ENCODE data around the gene CROCC2.
"Not testable (repeated sequence)": the region's sequence is repeated elsewhere in the genome, so short reads cannot be mapped to it uniquely, and the experiment has no call there.

DNA sequence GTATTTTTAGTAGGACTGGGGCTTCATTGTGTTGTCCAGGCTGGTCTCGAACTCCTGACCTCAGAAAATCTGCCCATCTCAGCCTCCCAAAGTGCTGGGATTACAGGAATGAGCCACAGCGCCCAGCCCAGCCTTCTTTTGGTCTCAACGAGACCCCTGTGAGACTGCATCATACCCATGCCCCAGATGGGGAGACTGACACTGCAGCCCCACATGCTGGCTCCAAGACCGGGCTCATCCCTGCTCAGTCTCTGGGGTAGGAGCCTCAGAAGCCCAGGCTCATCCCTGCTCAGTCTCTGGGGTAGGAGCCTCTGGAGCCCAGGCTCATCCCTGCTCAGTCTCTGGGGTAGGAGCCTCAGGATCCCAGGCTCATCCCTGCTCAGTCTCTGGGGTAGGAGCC, 69.8 kb downstream of the CROCC2 start:
- not testable (repeated sequence) for TF ChIP-seq POLR2A, POLR2AphosphoS5, EP300 (IDR thresholded peaks at IDR 0.05)
- TF ChIP-seq, protein P1, sequence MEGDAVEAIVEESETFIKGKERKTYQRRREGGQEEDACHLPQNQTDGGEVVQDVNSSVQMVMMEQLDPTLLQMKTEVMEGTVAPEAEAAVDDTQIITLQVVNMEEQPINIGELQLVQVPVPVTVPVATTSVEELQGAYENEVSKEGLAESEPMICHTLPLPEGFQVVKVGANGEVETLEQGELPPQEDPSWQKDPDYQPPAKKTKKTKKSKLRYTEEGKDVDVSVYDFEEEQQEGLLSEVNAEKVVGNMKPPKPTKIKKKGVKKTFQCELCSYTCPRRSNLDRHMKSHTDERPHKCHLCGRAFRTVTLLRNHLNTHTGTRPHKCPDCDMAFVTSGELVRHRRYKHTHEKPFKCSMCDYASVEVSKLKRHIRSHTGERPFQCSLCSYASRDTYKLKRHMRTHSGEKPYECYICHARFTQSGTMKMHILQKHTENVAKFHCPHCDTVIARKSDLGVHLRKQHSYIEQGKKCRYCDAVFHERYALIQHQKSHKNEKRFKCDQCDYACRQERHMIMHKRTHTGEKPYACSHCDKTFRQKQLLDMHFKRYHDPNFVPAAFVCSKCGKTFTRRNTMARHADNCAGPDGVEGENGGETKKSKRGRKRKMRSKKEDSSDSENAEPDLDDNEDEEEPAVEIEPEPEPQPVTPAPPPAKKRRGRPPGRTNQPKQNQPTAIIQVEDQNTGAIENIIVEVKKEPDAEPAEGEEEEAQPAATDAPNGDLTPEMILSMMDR (IDR thresholded peaks at IDR 0.05) = not testable (repeated sequence)
